Measurements from ENCODE around the gene LIN7A.

Gene LIN7A

DNA sequence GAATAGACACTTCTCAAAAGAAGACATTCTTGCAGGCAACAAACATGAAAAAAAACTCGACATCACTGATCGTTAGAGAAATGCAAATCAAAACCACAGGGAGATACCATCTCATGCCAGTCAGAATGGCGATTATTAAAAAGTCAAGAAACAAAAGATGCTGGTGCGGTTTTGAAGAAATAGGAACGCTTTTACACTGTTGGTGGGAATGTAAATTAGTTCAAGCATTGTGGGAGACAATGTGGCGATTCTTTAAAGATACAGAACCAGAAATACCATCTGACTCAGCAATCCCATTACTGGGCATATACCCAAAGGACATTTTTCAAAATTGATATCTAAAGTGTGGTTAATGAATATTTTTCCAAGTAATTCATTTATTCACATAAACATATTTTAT, 39.6 kb upstream of the LIN7A start:
- Histone ChIP-seq H3K18ac (ENCODE audit: low read length) (no peak overlapping the region), H2AFZ (ENCODE audit: insufficient read depth, low read length, poor library complexity) (no peak overlapping the region), H4K12ac (ENCODE audit: low read depth, low read length) (no peak overlapping the region), H3K79me2 (ENCODE audit: control insufficient read depth, insufficient read depth, low read length, poor library complexity) (no peaks in the 10 kb centered on the region), H4K8ac (ENCODE audit: low read depth, low read length) (no peak overlapping the region), H3K9ac (ENCODE audit: low read length) (no peak overlapping the region), H3K4ac (ENCODE audit: low read depth, low read length) (no peak overlapping the region), H2AK5ac (ENCODE audit: low read length) (no peak overlapping the region), H3K4me1 (ENCODE audit: control insufficient read depth in 1 of 2, insufficient read depth in 2 of 2, low read length in 2 of 2) (no peaks in the 10 kb centered on the region), H2BK5ac (ENCODE audit: low read depth, low read length, poor library complexity) (no peak overlapping the region), H3K9me3 (ENCODE audit: insufficient read depth, low read depth, low read length) (no peaks in the 10 kb centered on the region), H3K27me3 (ENCODE audit: insufficient read depth, low read length) (no peaks in the 10 kb centered on the region), H2BK12ac (ENCODE audit: low read length) (no peak overlapping the region), H3K4me3 (ENCODE audit: low read depth, low read length) (no peak overlapping the region), H2BK120ac (ENCODE audit: insufficient read depth, low read length, poor library complexity) (no peak overlapping the region), H4K91ac (ENCODE audit: low read depth, low read length) (no peak overlapping the region), H3K14ac (ENCODE audit: low read length) (no peak overlapping the region), H3K23ac (ENCODE audit: low read length) (no peak overlapping the region), H3K27ac (ENCODE audit: low read depth, low read length) (no peak overlapping the region), H3K79me1 (ENCODE audit: low read length) (no peaks in the 10 kb centered on the region), H3K4me2 (ENCODE audit: low read length) (no peak overlapping the region), H3K36me3 (ENCODE audit: control insufficient read depth in 1 of 2, insufficient read depth in 2 of 2, low read length in 2 of 2) (no peaks in the 10 kb centered on the region)
- WGBS (ENCODE audit: extremely low coverage, insufficient coverage, insufficient read length) = no CpG with 5 or more reads among the region's 6 CpGs
- no peak for DNase-seq

GRCh38 chr12:80968326-80968725, 30.6 kb upstream of the LIN7A start:
- Histone ChIP-seq H3K4me2 (ENCODE audit: low read length) (no peak overlapping the region), H2AK5ac (ENCODE audit: low read length) (no peak overlapping the region), H3K18ac (ENCODE audit: low read length) (no peak overlapping the region), H3K27ac (ENCODE audit: low read depth, low read length) (no peak overlapping the region), H4K8ac (ENCODE audit: low read depth, low read length) (no peak overlapping the region), H2BK12ac (ENCODE audit: low read length) (no peak overlapping the region), H2AFZ (ENCODE audit: insufficient read depth, low read length, poor library complexity) (no peak overlapping the region), H3K4me3 (ENCODE audit: low read depth, low read length) (no peak overlapping the region), H4K91ac (ENCODE audit: low read depth, low read length) (no peak overlapping the region), H2BK5ac (ENCODE audit: low read depth, low read length, poor library complexity) (no peak overlapping the region), H3K36me3 (ENCODE audit: control insufficient read depth in 1 of 2, insufficient read depth in 2 of 2, low read length in 2 of 2) (no peaks in the 10 kb centered on the region), H3K27me3 (ENCODE audit: insufficient read depth, low read length) (no peaks in the 10 kb centered on the region), H3K79me2 (ENCODE audit: control insufficient read depth, insufficient read depth, low read length, poor library complexity) (no peaks in the 10 kb centered on the region), H3K4ac (ENCODE audit: low read depth, low read length) (no peak overlapping the region), H3K14ac (ENCODE audit: low read length) (no peak overlapping the region), H3K79me1 (ENCODE audit: low read length) (no peaks in the 10 kb centered on the region), H3K9ac (ENCODE audit: low read length) (no peak overlapping the region), H3K4me1 (ENCODE audit: control insufficient read depth in 1 of 2, insufficient read depth in 2 of 2, low read length in 2 of 2) (no peaks in the 10 kb centered on the region), H4K12ac (ENCODE audit: low read depth, low read length) (no peak overlapping the region), H2BK120ac (ENCODE audit: insufficient read depth, low read length, poor library complexity) (no peak overlapping the region), H3K9me3 (ENCODE audit: insufficient read depth, low read depth, low read length) (no peaks in the 10 kb centered on the region), H3K23ac (ENCODE audit: low read length) (no peak overlapping the region)
- no peak for DNase-seq

- Histone ChIP-seq H3K27ac (ENCODE audit: low read depth, low read length) (no peak overlapping the region), H3K9me3 (ENCODE audit: insufficient read depth, low read depth, low read length) (no peaks in the 10 kb centered on the region), H2AFZ (ENCODE audit: insufficient read depth, low read length, poor library complexity) (no peak overlapping the region), H4K8ac (ENCODE audit: low read depth, low read length) (no peak overlapping the region), H3K23ac (ENCODE audit: low read length) (no peak overlapping the region), H3K79me2 (ENCODE audit: control insufficient read depth, insufficient read depth, low read length, poor library complexity) (no peaks in the 10 kb centered on the region), H3K4me3 (ENCODE audit: low read depth, low read length) (no peak overlapping the region), H2AK5ac (ENCODE audit: low read length) (no peak overlapping the region), H2BK12ac (ENCODE audit: low read length) (no peak overlapping the region), H3K14ac (ENCODE audit: low read length) (no peak overlapping the region), H3K27me3 (ENCODE audit: insufficient read depth, low read length) (no peaks in the 10 kb centered on the region), H4K12ac (ENCODE audit: low read depth, low read length) (no peak overlapping the region), H2BK5ac (ENCODE audit: low read depth, low read length, poor library complexity) (no peak overlapping the region), H3K79me1 (ENCODE audit: low read length) (no peaks in the 10 kb centered on the region), H3K4me2 (ENCODE audit: low read length) (no peak overlapping the region), H2BK120ac (ENCODE audit: insufficient read depth, low read length, poor library complexity) (no peak overlapping the region), H3K36me3 (ENCODE audit: control insufficient read depth in 1 of 2, insufficient read depth in 2 of 2, low read length in 2 of 2) (no peaks in the 10 kb centered on the region), H3K4ac (ENCODE audit: low read depth, low read length) (no peak overlapping the region), H3K9ac (ENCODE audit: low read length) (no peak overlapping the region), H3K4me1 (ENCODE audit: control insufficient read depth in 1 of 2, insufficient read depth in 2 of 2, low read length in 2 of 2) (no peaks in the 10 kb centered on the region), H3K18ac (ENCODE audit: low read length) (no peak overlapping the region), H4K91ac (ENCODE audit: low read depth, low read length) (no peak overlapping the region)
- no peak for DNase-seq
- WGBS (ENCODE audit: extremely low coverage, insufficient coverage, insufficient read length) = no CpG with 5 or more reads among the region's 3 CpGs
These were observed 29.8 kb upstream of the LIN7A start for GRCh38 chr12:80967565-80967964.

DNA sequence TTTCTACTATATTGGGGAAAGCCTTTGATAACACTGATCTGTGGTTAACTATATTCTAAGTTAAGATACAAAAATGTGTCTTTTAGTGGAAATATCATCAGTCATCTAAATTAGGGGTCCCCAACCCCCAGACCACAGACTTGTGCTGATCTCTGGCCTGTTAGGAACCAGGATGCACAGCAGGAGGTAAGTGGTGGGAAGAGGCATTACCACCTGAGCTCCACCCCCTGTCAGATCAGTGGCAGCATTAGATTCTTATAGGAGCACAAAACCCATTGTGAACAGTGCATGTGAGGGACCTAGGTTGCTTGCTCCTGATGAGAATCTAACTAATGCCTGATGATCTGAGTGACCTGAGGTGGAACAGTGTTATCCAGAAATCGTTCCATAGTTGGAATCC, 28.3 kb upstream of the LIN7A start:
- H3K27me3 ChIP-seq (ENCODE audit: insufficient read depth, low read length) = no peaks in the 10 kb centered on the region
- no peak overlapping the region for H3K27ac ChIP-seq (ENCODE audit: low read depth, low read length)
- no peak overlapping the region for H2BK5ac ChIP-seq (ENCODE audit: low read depth, low read length, poor library complexity)
- no peak overlapping the region for H2BK120ac ChIP-seq (ENCODE audit: insufficient read depth, low read length, poor library complexity)
- no peak overlapping the region for H3K4me2 ChIP-seq (ENCODE audit: low read length)
- H4K12ac ChIP-seq (ENCODE audit: low read depth, low read length) = no peak overlapping the region
- no peak overlapping the region for H3K18ac ChIP-seq (ENCODE audit: low read length)
- no peak overlapping the region for H2BK12ac ChIP-seq (ENCODE audit: low read length)
- no peak overlapping the region for H2AFZ ChIP-seq (ENCODE audit: insufficient read depth, low read length, poor library complexity)
- no peak for DNase-seq
- no peak overlapping the region for H3K4ac ChIP-seq (ENCODE audit: low read depth, low read length)
- no peak overlapping the region for H3K4me3 ChIP-seq (ENCODE audit: low read depth, low read length)
- no peaks in the 10 kb centered on the region for H3K79me1 ChIP-seq (ENCODE audit: low read length)
- no peaks in the 10 kb centered on the region for H3K36me3 ChIP-seq (ENCODE audit: control insufficient read depth in 1 of 2, insufficient read depth in 2 of 2, low read length in 2 of 2)
- no peaks in the 10 kb centered on the region for H3K9me3 ChIP-seq (ENCODE audit: insufficient read depth, low read depth, low read length)
- no peaks in the 10 kb centered on the region for H3K79me2 ChIP-seq (ENCODE audit: control insufficient read depth, insufficient read depth, low read length, poor library complexity)
- no peak overlapping the region for H4K8ac ChIP-seq (ENCODE audit: low read depth, low read length)
- H4K91ac ChIP-seq (ENCODE audit: low read depth, low read length) = no peak overlapping the region
- no peak overlapping the region for H3K14ac ChIP-seq (ENCODE audit: low read length)
- no peak overlapping the region for H3K23ac ChIP-seq (ENCODE audit: low read length)
- no peak overlapping the region for H2AK5ac ChIP-seq (ENCODE audit: low read length)
- WGBS (ENCODE audit: extremely low coverage, insufficient coverage, insufficient read length) = no CpG with 5 or more reads among the region's 1 CpG
- no peak overlapping the region for H3K9ac ChIP-seq (ENCODE audit: low read length)
- H3K4me1 ChIP-seq (ENCODE audit: control insufficient read depth in 1 of 2, insufficient read depth in 2 of 2, low read length in 2 of 2) = no peaks in the 10 kb centered on the region

- no peaks in the 10 kb centered on the region for H3K4me1 ChIP-seq (ENCODE audit: control insufficient read depth in 1 of 2, insufficient read depth in 2 of 2, low read length in 2 of 2)
- no peak overlapping the region for H2BK120ac ChIP-seq (ENCODE audit: insufficient read depth, low read length, poor library complexity)
- H3K9ac ChIP-seq (ENCODE audit: low read length) = no peak overlapping the region
- no peak overlapping the region for H4K8ac ChIP-seq (ENCODE audit: low read depth, low read length)
- no peak overlapping the region for H2AFZ ChIP-seq (ENCODE audit: insufficient read depth, low read length, poor library complexity)
- no peak overlapping the region for H3K18ac ChIP-seq (ENCODE audit: low read length)
- H3K79me2 ChIP-seq (ENCODE audit: control insufficient read depth, insufficient read depth, low read length, poor library complexity) = no peaks in the 10 kb centered on the region
- no peaks in the 10 kb centered on the region for H3K36me3 ChIP-seq (ENCODE audit: control insufficient read depth in 1 of 2, insufficient read depth in 2 of 2, low read length in 2 of 2)
- H2AK5ac ChIP-seq (ENCODE audit: low read length) = no peak overlapping the region
- H3K9me3 ChIP-seq (ENCODE audit: insufficient read depth, low read depth, low read length) = no peaks in the 10 kb centered on the region
- no peak overlapping the region for H2BK5ac ChIP-seq (ENCODE audit: low read depth, low read length, poor library complexity)
- H4K91ac ChIP-seq (ENCODE audit: low read depth, low read length) = no peak overlapping the region
- H3K14ac ChIP-seq (ENCODE audit: low read length) = no peak overlapping the region
- no peak overlapping the region for H3K4me3 ChIP-seq (ENCODE audit: low read depth, low read length)
- H3K27ac ChIP-seq (ENCODE audit: low read depth, low read length) = no peak overlapping the region
- no peak overlapping the region for H3K4ac ChIP-seq (ENCODE audit: low read depth, low read length)
- H3K79me1 ChIP-seq (ENCODE audit: low read length) = no peaks in the 10 kb centered on the region
- no peak overlapping the region for H2BK12ac ChIP-seq (ENCODE audit: low read length)
- no peak overlapping the region for H3K4me2 ChIP-seq (ENCODE audit: low read length)
- no peak for DNase-seq
- WGBS (ENCODE audit: extremely low coverage, insufficient coverage, insufficient read length) = no CpG with 5 or more reads among the region's 5 CpGs
- no peak overlapping the region for H3K23ac ChIP-seq (ENCODE audit: low read length)
- H4K12ac ChIP-seq (ENCODE audit: low read depth, low read length) = no peak overlapping the region
- H3K27me3 ChIP-seq (ENCODE audit: insufficient read depth, low read length) = no peaks in the 10 kb centered on the region
These were observed 20.4 kb upstream of the LIN7A start for GRCh38 chr12:80958162-80958561.
